GM21526 (cell line): ENCODE measurements around the gene CNOT6.
"Not testable (repeated sequence)": the region's sequence is repeated elsewhere in the genome, so short reads cannot be mapped to it uniquely, and the experiment has no call there.

Source experiments
- ATAC-seq: cut with Tn5 transposase; IDR thresholded peaks from one replicate; pipeline ENCODE4 v1.9.1; 2021; ENCODE audit warnings: moderate library complexity; ENCODE audit not compliant: unreplicated experiment, low FRiP score

CNOT6 gene

GRCh38 chr5:180494060-180494509 is at the start of gene CNOT6:
TSS of gene CNOT6 (plus strand) at chr5:180494379. CDS start at chr5:180529277, 34,898 bp downstream.
- ATAC-seq = peak; percentile 88

- ATAC-seq = no peak
Measured at GRCh38 chr5:180454752-180455151, 39.4 kb upstream of the CNOT6 start.

GRCh38 chr5:180455872-180456271 is 38.3 kb upstream of the CNOT6 start:
- ATAC-seq = no peak

- no peak for ATAC-seq
Measured at GRCh38 chr5:180456792-180457191, 37.4 kb upstream of the CNOT6 start.

GRCh38 chr5:180458852-180459673 is 35.1 kb upstream of the CNOT6 start:
- not testable (repeated sequence) for ATAC-seq

GRCh38 chr5:180459674-180460142 is 34.5 kb upstream of the CNOT6 start:
- ATAC-seq = not testable (repeated sequence)

GRCh38 chr5:180460834-180461233 is 33.3 kb upstream of the CNOT6 start:
- no peak for ATAC-seq

- no peak for ATAC-seq
Measured at GRCh38 chr5:180461303-180461702, 32.9 kb upstream of the CNOT6 start.

GRCh38 chr5:180463216-180463900 is 30.8 kb upstream of the CNOT6 start:
- no peak for ATAC-seq

- ATAC-seq = no peak
Measured at GRCh38 chr5:180463916-180464602, 30.1 kb upstream of the CNOT6 start.

- no peak for ATAC-seq
Measured at GRCh38 chr5:180464603-180464970, 29.6 kb upstream of the CNOT6 start.

- ATAC-seq = not testable (repeated sequence)
Measured at GRCh38 chr5:180465052-180465451, 29.1 kb upstream of the CNOT6 start.

GRCh38 chr5:180466316-180466715 is 27.9 kb upstream of the CNOT6 start:
- no peak for ATAC-seq

- ATAC-seq = no peak
Measured at GRCh38 chr5:180467028-180467975, 26.9 kb upstream of the CNOT6 start.

GRCh38 chr5:180467989-180468731 is 26.0 kb upstream of the CNOT6 start:
- no peak for ATAC-seq

- no peak for ATAC-seq
Measured at GRCh38 chr5:180468732-180469585, 25.2 kb upstream of the CNOT6 start.

- ATAC-seq = no peak
Measured at GRCh38 chr5:180469586-180469865, 24.7 kb upstream of the CNOT6 start.

- ATAC-seq = no peak
Measured at GRCh38 chr5:180469866-180470265, 24.3 kb upstream of the CNOT6 start.

GRCh38 chr5:180470361-180470760 is 23.8 kb upstream of the CNOT6 start:
- no peak for ATAC-seq
